Measurements from ENCODE around the gene SLC35E1. TPM values are rescaled to one million over a fixed set of nuclear protein-coding genes. Genes with fewer than 3 reads are reported as not detected.

The SLC35E1 gene
- total RNA-seq, 1 experiment from 2014 or later, result 61.0 TPM

- peaks cover 88% of the 10 kb centered on the region for H3K79me2 ChIP-seq (ENCODE audit: low read depth)
- intact Hi-C loops (cut with micrococcal nuclease; ENCODE audit: unreplicated experiment), result no loop called here
- POLR2A ChIA-PET (ENCODE audit: unreplicated experiment), result no interaction called here
Measured at GRCh38 chr19:16579381-16579780, 7.2 kb upstream of the SLC35E1 start.

GRCh38 chr19:16577531-16577985, 5.3 kb upstream of the SLC35E1 start:
- Histone ChIP-seq H3K27ac (no peak overlapping the region), H3K27me3 (ENCODE audit: insufficient read depth, low read depth) (no peaks in the 10 kb centered on the region), H3K79me2 (ENCODE audit: low read depth) (peaks cover 90% of the 10 kb centered on the region), H3K9me3 (ENCODE audit: insufficient read depth, low read depth) (no peaks in the 10 kb centered on the region), H4K20me1 (ENCODE audit: insufficient read depth) (peaks cover 64% of the 10 kb centered on the region), H3K4me1 (replicated peaks; ENCODE audit: insufficient read depth) (peaks cover 12% of the 10 kb centered on the region), H3F3A (ENCODE audit: insufficient read depth, low read depth) (peaks cover 19% of the 10 kb centered on the region; the same call in 1 of the 2 replicates), H2AFZ (no peak overlapping the region), H3K4me3 (no peak overlapping the region), H3K9me2 (ENCODE audit: insufficient read depth) (no peaks in the 10 kb centered on the region), H3K36me3 (ENCODE audit: low read depth) (0 out of 2 replicates have a peak, but pooled peaks cover 9% of the 10 kb centered on the region), H3K4me2 (no peak overlapping the region)
- TF ChIP-seq EZH2 (IDR thresholded peaks at IDR 0.05; ENCODE audit: low read depth), result no peak
- no peak for TF ChIP-seq CTCF (conservative IDR thresholded peaks at IDR 0.05)
- ChIA-PET CTCF (no interaction called here), POLR2A (ENCODE audit: unreplicated experiment) (no interaction called here)
- DNase-seq, result no peak
- intact Hi-C loops (cut with micrococcal nuclease; ENCODE audit: unreplicated experiment), result no loop called here
- BruUV-seq (replicated peaks), result no TSS peak

More at GRCh38 chr19:16579381-16579780, 7.2 kb upstream of the SLC35E1 start:
- H3K27ac ChIP-seq, result no peak overlapping the region
- H4K20me1 ChIP-seq (ENCODE audit: insufficient read depth), result peaks cover 67% of the 10 kb centered on the region
- CTCF ChIA-PET, result no interaction called here
- H3K27me3 ChIP-seq (ENCODE audit: insufficient read depth, low read depth), result no peaks in the 10 kb centered on the region
- H3K4me2 ChIP-seq, result no peak overlapping the region
- no peak for DNase-seq
- H3K4me1 ChIP-seq (replicated peaks; ENCODE audit: insufficient read depth), result peaks cover 6% of the 10 kb centered on the region
- H3K9me3 ChIP-seq (ENCODE audit: insufficient read depth, low read depth), result no peaks in the 10 kb centered on the region
- no peaks in the 10 kb centered on the region for H3K9me2 ChIP-seq (ENCODE audit: insufficient read depth)
- no TSS peak for BruUV-seq (replicated peaks)
- H3K36me3 ChIP-seq (ENCODE audit: low read depth), result 0 out of 2 replicates have a peak, but pooled peaks cover 9% of the 10 kb centered on the region
- no peak overlapping the region for H3K4me3 ChIP-seq
- H3F3A ChIP-seq (ENCODE audit: insufficient read depth, low read depth), result peaks cover 13% of the 10 kb centered on the region; the same call in 1 of the 2 replicates
- TF ChIP-seq EZH2 (IDR thresholded peaks at IDR 0.05; ENCODE audit: low read depth) (no peak), CTCF (conservative IDR thresholded peaks at IDR 0.05) (no peak)
- no peak overlapping the region for H2AFZ ChIP-seq

- peaks cover 58% of the 10 kb centered on the region for H4K20me1 ChIP-seq (ENCODE audit: insufficient read depth)
- peaks cover 85% of the 10 kb centered on the region for H3K79me2 ChIP-seq (ENCODE audit: low read depth)
- H3K4me3 ChIP-seq, result no peak overlapping the region
- H3K27ac ChIP-seq, result no peak overlapping the region
- intact Hi-C loops (cut with micrococcal nuclease; ENCODE audit: unreplicated experiment), result no loop called here
- ChIA-PET CTCF (no interaction called here), POLR2A (ENCODE audit: unreplicated experiment) (no interaction called here)
- no TSS peak for BruUV-seq (replicated peaks)
- DNase-seq, result no peak
- TF ChIP-seq CTCF (conservative IDR thresholded peaks at IDR 0.05), result no peak
- no peak for TF ChIP-seq EZH2 (IDR thresholded peaks at IDR 0.05; ENCODE audit: low read depth)
- no peaks in the 10 kb centered on the region for H3K9me2 ChIP-seq (ENCODE audit: insufficient read depth)
- no peaks in the 10 kb centered on the region for H3K9me3 ChIP-seq (ENCODE audit: insufficient read depth, low read depth)
- peaks cover 20% of the 10 kb centered on the region; the same call in 1 of the 2 replicates for H3F3A ChIP-seq (ENCODE audit: insufficient read depth, low read depth)
- no peak overlapping the region for H2AFZ ChIP-seq
- no peaks in the 10 kb centered on the region for H3K27me3 ChIP-seq (ENCODE audit: insufficient read depth, low read depth)
- no peak overlapping the region for H3K4me2 ChIP-seq
- 0 out of 2 replicates have a peak, but pooled peaks cover 9% of the 10 kb centered on the region for H3K36me3 ChIP-seq (ENCODE audit: low read depth)
- peaks cover 12% of the 10 kb centered on the region for H3K4me1 ChIP-seq (replicated peaks; ENCODE audit: insufficient read depth)
Measured at GRCh38 chr19:16576690-16577530, 4.7 kb upstream of the SLC35E1 start.
